NCI-H2081 treated with DMSO at 0.1 percent for 48 hours (cell line): ENCODE data around the gene CHID1.

Source experiments
- DNase-seq: peaks from one replicate; lab custom pipeline; 2025; lab: John Stamatoyannopoulos, UW

Gene CHID1

GRCh38 chr11:933142-933851 is 22.7 kb upstream of the CHID1 start:
- no peak for DNase-seq

GRCh38 chr11:932435-932834 is 21.8 kb upstream of the CHID1 start:
- no peak for DNase-seq

GRCh38 chr11:931385-931784 is 20.8 kb upstream of the CHID1 start:
- no peak for DNase-seq

- DNase-seq = no peak
Observed at GRCh38 chr11:929405-929804, 18.8 kb upstream of the CHID1 start.

- no peak for DNase-seq
Observed at GRCh38 chr11:928786-929185, 18.2 kb upstream of the CHID1 start.

- DNase-seq = no peak
Observed at GRCh38 chr11:927871-928270, 17.3 kb upstream of the CHID1 start.

- DNase-seq = no peak
Observed at GRCh38 chr11:926341-926916, 15.8 kb upstream of the CHID1 start.

- no peak for DNase-seq
Observed at GRCh38 chr11:925496-926301, 15.1 kb upstream of the CHID1 start, which contains the start of gene AP2A2. TSS of gene AP2A2 (plus strand) at chr11:925870. CDS start at chr11:926022, 152 bp downstream.

- no peak for DNase-seq
Observed at GRCh38 chr11:925158-925495, 14.5 kb upstream of the CHID1 start.

GRCh38 chr11:924406-925157 is 14.0 kb upstream of the CHID1 start:
- DNase-seq = no peak

- no peak for DNase-seq
Observed at GRCh38 chr11:923691-924405, 13.2 kb upstream of the CHID1 start.

- no peak for DNase-seq
Observed at GRCh38 chr11:921921-922678, 11.5 kb upstream of the CHID1 start.

- DNase-seq = no peak
Observed at GRCh38 chr11:917426-917825, 6.8 kb upstream of the CHID1 start.

GRCh38 chr11:914747-915501 is 4.3 kb upstream of the CHID1 start:
- DNase-seq = no peak

- no peak for DNase-seq
Observed at GRCh38 chr11:914204-914603, 3.6 kb upstream of the CHID1 start.

- DNase-seq = no peak
Observed at GRCh38 chr11:913043-913442, 2.4 kb upstream of the CHID1 start.

GRCh38 chr11:912266-912665 is 1.7 kb upstream of the CHID1 start:
- no peak for DNase-seq

- DNase-seq = no peak
Observed at GRCh38 chr11:911890-912219, 1.2 kb upstream of the CHID1 start.

GRCh38 chr11:911031-911889 is 650 bp upstream of the CHID1 start:
- DNase-seq = no peak
